CD4-positive, alpha-beta memory T cell (primary cell): ENCODE data around the gene RAB1A. TPM values are rescaled to one million over a fixed set of nuclear protein-coding genes. Genes with fewer than 3 reads are reported as not detected.

Experiments
- CTCF ChIA-PET: fragments of 350-600 bp; sonication (Branson Sonifier 250); formaldehyde crosslinking; loops from one replicate; lab custom pipeline; 2021; ENCODE audit warnings: inconsistent platforms; ENCODE audit not compliant: partially characterized antibody; lab: Charles Lee
- POLR2A ChIA-PET: fragments of 350-600 bp; sonication (Branson Sonifier 250); formaldehyde crosslinking; loops from one replicate; lab custom pipeline; 2021; ENCODE audit not compliant: partially characterized antibody; lab: Charles Lee
- DNase-seq, 5 donors: peaks; one replicate each; pipeline versions ENCODE4 v3.0.0 to v3.0.0-alpha.2; 2020 to 2022; ENCODE audit warnings: mixed read lengths in 1 of 5
- H3K27ac ChIP-seq: one replicate; pipeline ENCODE4 v1.7.0; 2013; ENCODE audit warnings: low read depth, low read length
- H3K27me3 ChIP-seq: 2 replicates; pipeline ENCODE4 v1.7.0; 2013; ENCODE audit warnings: mild to moderate bottlenecking, low read length, moderate library complexity; ENCODE audit not compliant: insufficient read depth
- H3K36me3 ChIP-seq: 2 replicates; pipeline ENCODE4 v1.7.0; 2013; ENCODE audit warnings: mild to moderate bottlenecking, low read length, moderate library complexity; ENCODE audit not compliant: insufficient read depth
- H3K4me1 ChIP-seq: 2 replicates; pipeline ENCODE4 v1.7.0; 2013; ENCODE audit warnings: mild to moderate bottlenecking, low read length, moderate library complexity; ENCODE audit not compliant: insufficient read depth
- H3K4me3 ChIP-seq, 2 donors: one replicate each; pipeline ENCODE4 v1.7.0; 2013; ENCODE audit warnings: low read length in 2 of 2, mild to moderate bottlenecking in 1 of 2
- H3K9me3 ChIP-seq, 2 donors: one replicate each; pipeline ENCODE4 v1.7.0; 2013; ENCODE audit warnings: low read length in 2 of 2, control low read depth in 1 of 2; ENCODE audit not compliant: control insufficient read depth in 1 of 2
- H3K27ac Mint-ChIP-seq, 7 donors: one replicate each; pipeline ENCODE4 v1.8.0; 2020 to 2021; ENCODE audit warnings: mixed read lengths in 7 of 7, mild to moderate bottlenecking in 6 of 7, inconsistent platforms in 3 of 7, moderate library complexity in 3 of 7
- H3K27me3 Mint-ChIP-seq, 2 donors: one replicate each; pipeline ENCODE4 v1.8.0; 2020 to 2021; ENCODE audit warnings: mixed read lengths in 2 of 2
- H3K36me3 Mint-ChIP-seq, 2 donors: one replicate each; pipeline ENCODE4 v1.8.0; 2020 to 2021; ENCODE audit warnings: mixed read lengths in 2 of 2, inconsistent platforms in 1 of 2, mild to moderate bottlenecking in 1 of 2
- H3K4me1 Mint-ChIP-seq, 4 donors: one replicate each; pipeline ENCODE4 v1.8.0; 2020 to 2021; ENCODE audit warnings: mixed read lengths in 4 of 4, mild to moderate bottlenecking in 1 of 4
- H3K4me3 Mint-ChIP-seq, 8 donors: one replicate each; pipeline ENCODE4 v1.8.0; 2020 to 2021; ENCODE audit warnings: mixed read lengths in 8 of 8, mild to moderate bottlenecking in 7 of 8, moderate library complexity in 6 of 8, inconsistent platforms in 3 of 8
- H3K9me3 Mint-ChIP-seq, 8 donors: one replicate each; pipeline ENCODE4 v1.8.0; 2020 to 2021; ENCODE audit warnings: mixed read lengths in 8 of 8, mild to moderate bottlenecking in 5 of 8, inconsistent platforms in 3 of 8, moderate library complexity in 1 of 8
- intact Hi-C: fragments of 100-400 bp; cut with micrococcal nuclease; formaldehyde crosslinking; loops from one replicate; pipeline ENCODE4 v1.15.1; 2023
- polyA plus RNA-seq, 2 donors: library from polyadenylated mRNA; unstranded; fragments of 300-500 nt; fragmentation: Illumina TruSeq; gene quantifications; one replicate each; pipeline ENCODE4 v1.2.3, GENCODE V29; 2021
- total RNA-seq, 2 experiments: library from RNA; stranded (reverse); gene quantifications; one replicate each; pipeline ENCODE4 v1.2.3, GENCODE V29; 2021

Gene RAB1A
- total and polyA plus RNA-seq, 4 experiments from 2014 or later: 53.2 to 81.6 (median 55.9) TPM

DNA sequence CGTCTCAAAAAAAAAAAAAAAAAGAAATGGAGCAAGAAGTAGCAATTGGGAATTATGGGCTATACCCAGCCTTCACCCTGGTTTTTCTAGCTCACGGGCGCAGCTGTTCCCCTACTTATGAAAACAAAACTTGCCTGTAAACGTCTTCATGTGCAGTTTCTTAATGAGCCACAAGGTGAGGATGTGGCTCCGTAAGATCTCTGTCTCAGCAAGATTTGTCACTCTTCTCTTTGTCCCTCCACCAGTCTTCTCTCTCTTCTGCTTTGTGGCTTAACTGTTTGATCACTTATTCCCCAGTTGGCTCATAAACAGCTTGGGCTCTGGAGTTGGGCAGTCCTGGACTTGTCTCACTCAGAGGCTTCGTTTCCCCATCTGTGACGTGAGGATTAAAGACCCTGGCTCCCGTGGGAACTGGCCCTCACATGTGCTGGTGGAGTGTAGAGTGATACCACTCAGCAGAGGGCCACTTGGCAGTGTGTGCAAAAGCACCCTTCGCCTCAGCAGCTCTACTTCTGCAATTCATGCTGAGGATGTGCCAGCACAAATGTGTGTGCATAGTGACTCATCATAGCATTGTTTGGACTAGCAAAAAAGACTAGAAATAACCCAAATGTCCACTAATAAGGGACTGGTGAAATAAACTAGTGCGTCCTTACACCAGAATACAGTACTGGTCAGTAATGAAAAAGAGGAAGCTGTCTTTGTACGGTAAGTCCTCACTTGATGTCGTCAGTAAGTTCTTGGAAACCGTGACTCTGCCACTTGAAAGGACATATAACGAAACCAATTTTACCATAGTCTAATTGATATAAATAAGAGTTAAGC, 65.0 kb downstream of the RAB1A start:
- H3K36me3 ChIP-seq: peaks cover 5% of the 10 kb centered on the region
- peaks cover 44% of the 10 kb centered on the region for H3K4me1 ChIP-seq
- ChIA-PET CTCF (interaction anchor here (0.7 to 11.0 kb wide), 24 partner anchors 9 to 509 kb away, joined by 3 to 65 read pairs (median 5); partner anchors contain the start of genes CEP68 and RAB1A), POLR2A (interaction anchor here (1.2 to 2.5 kb wide), 3 partner anchors 8 to 64 kb away, joined by 3 to 20 read pairs (median 3); partner anchors contain the start of genes CEP68 and RAB1A)
- H3K4me1 Mint-ChIP-seq: peaks cover 20 to 76% (median 38%) of the 10 kb centered on the region in 4 donors
- no peak overlapping the region for H3K4me3 ChIP-seq
- H3K27ac Mint-ChIP-seq: peak overlapping the region in 6 of 7 donors; percentile 2 to 66 (median 22)
- no peaks in the 10 kb centered on the region for H3K9me3 Mint-ChIP-seq
- H3K4me3 Mint-ChIP-seq: peak overlapping the region in 3 of 8 donors; percentile 29 to 35 (median 31)
- H3K36me3 Mint-ChIP-seq: peaks cover 0 to 7% of the 10 kb centered on the region in 2 donors
- no peaks in the 10 kb centered on the region for H3K9me3 ChIP-seq
- no peaks in the 10 kb centered on the region for H3K27me3 Mint-ChIP-seq
- intact Hi-C loops: loop anchor here (1.0 to 5.0 kb wide), 4 partner anchors 65 to 487 kb away; partner anchors contain the start of gene RAB1A
- H3K27me3 ChIP-seq: no peaks in the 10 kb centered on the region
- no peak overlapping the region for H3K27ac ChIP-seq
- DNase-seq: peak; percentile 55 to 63 (median 57)

- ChIA-PET POLR2A (interaction anchor here (0.8 to 1.2 kb wide), 3 partner anchors 8 to 66 kb away, joined by 3 to 6 read pairs (median 3); partner anchors contain the start of gene RAB1A), CTCF (interaction anchor here (0.7 to 3.8 kb wide), 9 partner anchors 15 to 495 kb away, joined by 3 to 46 read pairs (median 8); partner anchors contain the start of gene RAB1A)
- DNase-seq: no peak
- Histone ChIP-seq H3K27ac (no peak overlapping the region), H3K4me3 (no peak overlapping the region), H3K27me3 (no peaks in the 10 kb centered on the region), H3K36me3 (no peaks in the 10 kb centered on the region), H3K9me3 (no peaks in the 10 kb centered on the region), H3K4me1 (peaks cover 60% of the 10 kb centered on the region)
- Mint-ChIP-seq H3K4me1 (peaks cover 27 to 84% (median 44%) of the 10 kb centered on the region in 4 donors), H3K9me3 (no peaks in the 10 kb centered on the region), H3K27ac (peak overlapping the region in 2 of 7 donors; percentile 52 to 62), H3K36me3 (peaks cover 0 to 4% of the 10 kb centered on the region in 2 donors), H3K27me3 (no peaks in the 10 kb centered on the region), H3K4me3 (peak overlapping the region in 1 of 8 donors; percentile 34)
- intact Hi-C loops: loop anchor here (5.0 kb wide), 1 partner anchor 489 kb away; no protein-coding TSS in a partner anchor
Observed at GRCh38 chr2:65062843-65063825, 66.8 kb downstream of the RAB1A start.

DNA sequence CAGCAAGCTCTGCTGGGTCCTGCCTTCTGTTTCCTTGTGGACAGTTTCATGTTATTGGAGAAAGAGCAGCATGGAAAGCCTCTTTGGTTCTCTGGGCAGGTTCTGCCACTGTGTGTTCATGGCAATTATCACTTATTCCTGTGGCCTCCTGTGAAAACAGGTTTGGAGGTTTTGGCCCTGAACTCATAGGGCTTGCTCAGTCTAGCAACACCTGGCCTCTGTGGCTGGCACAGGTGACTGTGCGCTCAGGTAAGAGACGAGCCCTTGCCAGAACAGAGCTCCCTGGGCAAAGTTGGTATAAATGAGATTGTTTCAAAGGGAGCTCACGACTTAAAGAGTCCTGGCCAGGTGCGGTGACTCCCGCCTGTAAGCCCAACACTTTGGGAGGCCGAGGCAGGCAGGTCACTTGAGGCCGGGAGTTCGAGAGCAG, 68.0 kb downstream of the RAB1A start:
- H3K27ac ChIP-seq: no peak overlapping the region
- no peaks in the 10 kb centered on the region for H3K27me3 ChIP-seq
- ChIA-PET POLR2A (interaction anchor here (1.2 kb wide), 1 partner anchor 9 kb away, joined by 3 read pairs; no protein-coding TSS in a partner anchor), CTCF (interaction anchor here (0.6 to 3.8 kb wide), 4 partner anchors 11 to 1352 kb away, joined by 3 to 36 read pairs (median 3); no protein-coding TSS in a partner anchor)
- Mint-ChIP-seq H3K36me3 (peaks cover 0 to 8% of the 10 kb centered on the region in 2 donors), H3K4me3 (no peak overlapping the region), H3K27ac (no peak overlapping the region), H3K4me1 (peaks cover 32 to 84% (median 44%) of the 10 kb centered on the region in 4 donors), H3K9me3 (no peaks in the 10 kb centered on the region), H3K27me3 (no peaks in the 10 kb centered on the region)
- H3K36me3 ChIP-seq: no peaks in the 10 kb centered on the region
- H3K4me1 ChIP-seq: peaks cover 59% of the 10 kb centered on the region
- H3K4me3 ChIP-seq: no peak overlapping the region
- H3K9me3 ChIP-seq: no peaks in the 10 kb centered on the region
- DNase-seq: no peak
- intact Hi-C loops: loop anchor here (5.0 kb wide), 1 partner anchor 490 kb away; no protein-coding TSS in a partner anchor

GRCh38 chr2:65061146-65061909, 68.6 kb downstream of the RAB1A start:
- no peak overlapping the region for H3K4me3 ChIP-seq
- no peak overlapping the region for H3K27ac ChIP-seq
- H3K36me3 Mint-ChIP-seq: peaks cover 0 to 8% of the 10 kb centered on the region in 2 donors
- H3K4me1 Mint-ChIP-seq: peaks cover 32 to 82% (median 43%) of the 10 kb centered on the region in 4 donors
- H3K4me1 ChIP-seq: peaks cover 59% of the 10 kb centered on the region
- no peaks in the 10 kb centered on the region for H3K9me3 ChIP-seq
- H3K27me3 ChIP-seq: no peaks in the 10 kb centered on the region
- H3K27me3 Mint-ChIP-seq: no peaks in the 10 kb centered on the region
- intact Hi-C loops: loop anchor here (5.0 kb wide), 1 partner anchor 491 kb away; no protein-coding TSS in a partner anchor
- no peak for DNase-seq
- ChIA-PET POLR2A (no interaction called here), CTCF (interaction anchor here (0.8 kb wide), 1 partner anchor 12 kb away, joined by 3 read pairs; no protein-coding TSS in a partner anchor)
- no peak overlapping the region for H3K4me3 Mint-ChIP-seq
- no peaks in the 10 kb centered on the region for H3K9me3 Mint-ChIP-seq
- H3K36me3 ChIP-seq: no peaks in the 10 kb centered on the region
- peak overlapping the region in 1 of 7 donors; percentile 7 for H3K27ac Mint-ChIP-seq

GRCh38 chr2:65059071-65059470, 70.8 kb downstream of the RAB1A start:
- no peaks in the 10 kb centered on the region for H3K9me3 Mint-ChIP-seq
- H3K4me3 Mint-ChIP-seq: peak overlapping the region in 4 of 8 donors; percentile 9 to 32 (median 26)
- Histone ChIP-seq H3K9me3 (no peaks in the 10 kb centered on the region), H3K27me3 (no peaks in the 10 kb centered on the region), H3K4me3 (no peak overlapping the region), H3K4me1 (peaks cover 61% of the 10 kb centered on the region), H3K27ac (no peak overlapping the region), H3K36me3 (no peaks in the 10 kb centered on the region)
- H3K36me3 Mint-ChIP-seq: peaks cover 0 to 14% of the 10 kb centered on the region in 2 donors
- ChIA-PET CTCF (interaction anchor here (0.9 to 7.8 kb wide), 8 partner anchors 10 to 141 kb away, joined by 3 to 65 read pairs (median 4); partner anchors contain the start of gene RAB1A), POLR2A (interaction anchor here (1.0 to 6.1 kb wide), 2 partner anchors 19 to 72 kb away, joined by 3 to 85 read pairs; partner anchors contain the start of gene RAB1A)
- H3K27ac Mint-ChIP-seq: peak overlapping the region in 2 of 7 donors; percentile 64 to 85
- no peak for DNase-seq
- intact Hi-C loops: loop anchor here (5.0 to 10.0 kb wide), 3 partner anchors 292 to 732 kb away; no protein-coding TSS in a partner anchor
- peaks cover 36 to 83% (median 49%) of the 10 kb centered on the region in 4 donors for H3K4me1 Mint-ChIP-seq
- H3K27me3 Mint-ChIP-seq: no peaks in the 10 kb centered on the region
